Activated naive CD4-positive, alpha-beta T cell treated with Interleukin-2 at 50 U/mL for 16 hours (primary cell): ENCODE measurements around the gene PCNX4.

ENCODE experiments used
- DNase-seq: peaks from one replicate; pipeline ENCODE4 v3.0.0-alpha.2; 2020

Gene PCNX4

GRCh38 chr14:60210703-60211102 lies 119.0 kb downstream of the PCNX4 start:
- no peak for DNase-seq

DNA sequence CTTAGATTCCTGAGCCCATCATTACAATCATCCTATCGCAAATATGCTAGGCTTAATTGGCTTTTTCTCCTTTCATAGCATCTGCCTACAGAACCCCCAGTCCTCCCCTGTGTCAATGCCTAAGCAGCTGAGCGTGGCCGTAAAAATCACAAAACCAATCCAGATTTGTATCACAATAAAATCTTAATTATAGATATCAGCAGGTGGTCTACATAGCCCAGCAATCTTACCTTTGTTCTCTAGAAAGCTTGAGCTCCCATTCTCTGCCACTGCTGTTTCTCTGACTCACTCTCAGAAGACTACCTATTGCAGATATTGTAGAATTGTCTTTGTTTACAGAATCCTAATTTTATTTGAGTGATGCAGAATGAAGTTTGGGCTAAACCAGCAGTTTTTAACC lies 119.4 kb downstream of the PCNX4 start:
- DNase-seq = no peak

GRCh38 chr14:60212503-60213371 lies 121.0 kb downstream of the PCNX4 start:
- no peak for DNase-seq

DNA sequence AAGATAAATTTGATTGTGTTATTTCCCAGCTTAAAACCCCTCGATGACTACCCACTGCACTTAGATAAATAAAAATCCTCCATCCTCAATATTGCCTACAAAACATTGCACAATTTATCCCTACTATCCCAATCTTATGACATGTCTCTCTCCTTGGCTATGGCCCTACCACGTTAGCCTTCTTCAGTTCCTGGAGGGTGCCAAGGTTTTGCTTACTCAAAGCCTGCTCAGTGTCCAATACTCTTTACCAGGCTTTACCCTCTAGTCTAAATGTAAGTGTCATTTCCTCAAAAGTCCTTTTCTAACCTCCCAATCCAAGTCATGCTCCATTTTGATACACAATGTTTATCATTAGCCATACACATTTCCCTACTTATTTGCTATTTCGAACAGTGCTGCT lies 122.3 kb downstream of the PCNX4 start:
- DNase-seq = no peak

DNA sequence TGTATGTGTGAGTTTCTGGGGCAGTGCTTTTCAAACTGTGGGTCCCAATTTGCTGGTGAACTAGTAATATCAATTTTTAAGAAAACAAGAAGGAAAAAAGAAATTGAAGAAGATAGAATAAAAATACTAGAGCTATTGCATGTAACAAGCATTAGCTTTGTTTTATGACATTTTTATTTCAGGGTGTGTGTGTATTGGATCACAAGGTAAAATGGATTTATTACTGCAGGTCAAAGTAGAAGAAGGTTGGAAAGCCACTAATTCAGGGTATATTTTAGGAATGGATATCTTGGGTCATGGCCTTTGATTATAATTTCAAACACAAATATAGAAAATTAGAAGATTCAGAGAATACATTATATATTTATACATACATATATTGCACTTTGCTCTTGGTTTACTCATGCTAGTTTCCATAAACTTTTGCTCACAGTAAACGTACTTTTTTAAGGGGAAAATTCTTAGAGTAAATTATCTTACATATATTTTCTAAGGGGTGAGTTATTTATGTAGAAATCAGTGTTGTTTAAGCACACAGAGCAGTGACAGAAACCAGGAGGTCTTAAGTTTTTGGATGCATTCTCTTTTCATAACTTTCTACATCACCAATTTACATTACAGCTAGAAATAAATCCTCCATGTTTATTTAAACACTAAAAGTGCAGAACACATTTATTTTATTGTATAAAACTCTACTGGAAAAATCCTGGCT lies 122.8 kb downstream of the PCNX4 start:
- no peak for DNase-seq

DNA sequence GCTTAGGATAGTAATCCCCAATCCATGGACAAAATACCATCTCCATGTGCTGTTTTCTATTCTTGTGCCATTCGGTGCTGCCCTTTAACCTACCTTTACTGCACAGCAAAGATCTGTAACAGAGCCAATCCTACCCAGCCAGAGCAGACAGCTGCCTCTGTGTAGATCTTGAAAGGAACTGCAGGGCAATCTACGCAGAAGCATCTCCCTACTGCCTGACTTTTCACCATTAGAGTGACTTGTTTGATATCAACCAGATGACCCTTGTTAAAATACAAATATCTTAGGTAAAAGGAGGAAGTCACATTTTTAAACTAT lies 123.4 kb downstream of the PCNX4 start:
- DNase-seq = no peak

- DNase-seq = no peak
These were observed 124.0 kb downstream of the PCNX4 start for GRCh38 chr14:60215520-60216420.

- no peak for DNase-seq
These were observed 126.0 kb downstream of the PCNX4 start for GRCh38 chr14:60217713-60218112.
